H1 (cell line): ENCODE results near the gene ZNF764. TPM values are rescaled to one million over a fixed set of nuclear protein-coding genes. Genes with fewer than 3 reads are reported as not detected.

Experiments
- CTCF ChIA-PET: fragments of 300-600 bp; sonication (Branson Sonifier 250); formaldehyde crosslinking; loops from one replicate; lab custom pipeline; 2021; ENCODE audit not compliant: partially characterized antibody; lab: Charles Lee
- POLR2A ChIA-PET: fragments of 300-600 bp; sonication (Branson Sonifier 250); formaldehyde crosslinking; loops from one replicate; lab custom pipeline; 2021; ENCODE audit warnings: inconsistent platforms; ENCODE audit not compliant: partially characterized antibody; lab: Charles Lee
- DNase-seq, 2 experiments: peaks; one replicate each; pipeline versions ENCODE4 v3.0.0 to v3.0.0-alpha.2; 2010 to 2022; ENCODE audit warnings: low spot score in 2 of 2, low read depth in 1 of 2, mixed read lengths in 1 of 2
- FAIRE-seq: peaks from 2 replicates; lab custom pipeline; 2011; peaks lifted over from hg19 to GRCh38; lab: Jason Lieb, UNC
- H2AFZ ChIP-seq: 2 replicates; pipeline ENCODE4 v1.8.1; 2012; ENCODE audit warnings: low read length, inconsistent platforms
- H2AK5ac ChIP-seq: 2 replicates; pipeline ENCODE4 v1.6.1; 2013; ENCODE audit warnings: low read depth, low read length
- H2BK120ac ChIP-seq: replicated peaks from 2 replicates; pipeline ENCODE3; 2013; ENCODE audit warnings: low read depth, low read length, inconsistent platforms
- H2BK12ac ChIP-seq: 2 replicates; pipeline ENCODE4 v1.6.1; 2013; ENCODE audit warnings: low read depth, low read length
- H2BK15ac ChIP-seq: 2 replicates; pipeline ENCODE4 v1.6.1; 2013; ENCODE audit warnings: low read length
- H2BK20ac ChIP-seq: 2 replicates; pipeline ENCODE4 v1.6.1; 2013; ENCODE audit warnings: low read length
- H2BK5ac ChIP-seq: 2 replicates; pipeline ENCODE4 v1.6.1; 2013; ENCODE audit warnings: low read depth, low read length
- H3K14ac ChIP-seq: 2 replicates; pipeline ENCODE4 v1.6.1; 2013; ENCODE audit warnings: inconsistent platforms; ENCODE audit not compliant: insufficient read length
- H3K18ac ChIP-seq: 2 replicates; pipeline ENCODE4 v1.6.1; 2013; ENCODE audit warnings: low read length; ENCODE audit errors: extremely low read depth
- H3K23ac ChIP-seq: 2 replicates; pipeline ENCODE4 v1.6.1; 2013; ENCODE audit warnings: inconsistent platforms; ENCODE audit not compliant: insufficient read length
- H3K23me2 ChIP-seq: 2 replicates; pipeline ENCODE4 v1.6.1; 2013; ENCODE audit warnings: low read depth, low read length
- H3K27ac ChIP-seq: 2 replicates; pipeline ENCODE4 v1.6.1; 2011; ENCODE audit warnings: low read depth, low read length, inconsistent platforms
- H3K27me3 ChIP-seq, 4 experiments: replicated peaks in 1 of 4; 1 replicate in 1 of 4; 2 replicates in 3 of 4; pipeline versions ENCODE4 v1.6.1 to v1.8.1; 2011 to 2013; ENCODE audit warnings: low read length in 3 of 4, mild to moderate bottlenecking in 3 of 4, inconsistent platforms in 2 of 4, mixed read lengths in 2 of 4, moderate library complexity in 1 of 4; ENCODE audit not compliant: control insufficient read depth in 3 of 4, insufficient read depth in 3 of 4; ENCODE audit errors: extremely low read depth in 1 of 4
- H3K36me3 ChIP-seq, 4 experiments: 2 replicates each; pipeline versions ENCODE4 v1.6.1 to v1.8.1; 2011 to 2013; ENCODE audit warnings: mild to moderate bottlenecking in 4 of 4, low read length in 3 of 4, moderate library complexity in 2 of 4, control low read depth in 1 of 4, inconsistent platforms in 1 of 4; ENCODE audit not compliant: insufficient read depth in 4 of 4, control insufficient read depth in 2 of 4
- H3K4ac ChIP-seq: replicated peaks from 2 replicates; pipeline ENCODE3; 2013; ENCODE audit warnings: low read length, low read depth, mixed read lengths, inconsistent platforms; ENCODE audit not compliant: insufficient read length
- H3K4me1 ChIP-seq, 4 experiments: replicated peaks in 1 of 4; 1 replicate in 1 of 4; 2 replicates in 3 of 4; pipeline versions ENCODE4 v1.6.1 to v1.8.1; 2011 to 2013; ENCODE audit warnings: low read length in 3 of 4, inconsistent platforms in 2 of 4, mixed read lengths in 1 of 4; ENCODE audit not compliant: insufficient read depth in 4 of 4, control insufficient read depth in 3 of 4
- H3K4me2 ChIP-seq, 2 experiments: 2 replicates each; pipeline versions ENCODE4 v1.6.1 to v1.8.1; 2011 to 2013; ENCODE audit warnings: low read depth in 2 of 2, low read length in 2 of 2, control low read depth in 1 of 2, inconsistent platforms in 1 of 2, mild to moderate bottlenecking in 1 of 2; ENCODE audit not compliant: insufficient read depth in 1 of 2
- H3K4me3 ChIP-seq, 4 experiments: fragments of 200-600, 300-600 bp in 1 of 4; sonication (generic), shearing (Covaris generic), sonication (Bioruptor Twin) in 1 of 4; 2 replicates each; pipeline versions ENCODE4 v1.5.1 to v1.8.1; 2011 to 2016; ENCODE audit warnings: low read length in 4 of 4, low read depth in 3 of 4, control low read depth in 2 of 4, inconsistent platforms in 2 of 4, mild to moderate bottlenecking in 2 of 4, mixed read lengths in 1 of 4, moderate library complexity in 1 of 4; ENCODE audit not compliant: insufficient read depth in 2 of 4; ENCODE audit errors: extremely low read depth in 1 of 4
- H3K56ac ChIP-seq: replicated peaks from 2 replicates; pipeline ENCODE3; 2013; ENCODE audit warnings: low read depth, mild to moderate bottlenecking, mixed read lengths, low read length, inconsistent platforms; ENCODE audit not compliant: insufficient read length
- H3K79me1 ChIP-seq: 2 replicates; pipeline ENCODE4 v1.6.1; 2013; ENCODE audit warnings: low read depth, low read length, control low read depth
- H3K79me2 ChIP-seq, 2 experiments: 2 replicates each; pipeline versions ENCODE4 v1.6.1 to v1.8.1; 2012 to 2013; ENCODE audit warnings: low read length in 2 of 2, mild to moderate bottlenecking in 2 of 2, inconsistent platforms in 1 of 2; ENCODE audit not compliant: insufficient read depth in 2 of 2, control insufficient read depth in 1 of 2
- H3K9ac ChIP-seq, 4 experiments: replicated peaks in 1 of 4; 1 replicate in 1 of 4; 2 replicates in 3 of 4; pipeline versions ENCODE4 v1.6.1 to v1.8.1; 2011 to 2013; ENCODE audit warnings: low read depth in 3 of 4, low read length in 3 of 4, control low read depth in 2 of 4, mild to moderate bottlenecking in 2 of 4, moderate library complexity in 2 of 4, inconsistent platforms in 1 of 4; ENCODE audit errors: extremely low read depth in 1 of 4
- H3K9me3 ChIP-seq, 2 experiments: 2 replicates each; pipeline versions ENCODE4 v1.6.1 to v1.8.1; 2012 to 2013; ENCODE audit warnings: mild to moderate bottlenecking in 2 of 2, moderate library complexity in 2 of 2, control low read depth in 1 of 2, inconsistent platforms in 1 of 2, low read depth in 1 of 2, low read length in 1 of 2, mixed read lengths in 1 of 2; ENCODE audit not compliant: insufficient read depth in 2 of 2
- H4K20me1 ChIP-seq, 2 experiments: replicated peaks in 1 of 2; 2 replicates each; pipeline versions ENCODE3 to v1.8.1; 2011 to 2013; ENCODE audit warnings: inconsistent platforms in 2 of 2, low read length in 2 of 2, mild to moderate bottlenecking in 1 of 2; ENCODE audit not compliant: insufficient read depth in 2 of 2, control insufficient read depth in 1 of 2
- H4K5ac ChIP-seq: 2 replicates; pipeline ENCODE4 v1.6.1; 2013; ENCODE audit warnings: low read length, low read depth, mixed read lengths, inconsistent platforms; ENCODE audit not compliant: insufficient read length
- H4K8ac ChIP-seq: 2 replicates; pipeline ENCODE4 v1.8.0; 2013; ENCODE audit warnings: mild to moderate bottlenecking, moderate library complexity, low read length, inconsistent platforms; ENCODE audit not compliant: insufficient read depth; ENCODE audit errors: extremely low read depth
- H4K91ac ChIP-seq: replicated peaks from 2 replicates; pipeline ENCODE3; 2013; ENCODE audit warnings: low read length, mixed read lengths, inconsistent platforms; ENCODE audit not compliant: insufficient read length
- CEBPB ChIP-seq: IDR thresholded peaks from 2 replicates; pipeline ENCODE4 v1.6.1; 2012; ENCODE audit warnings: low read depth, low read length
- CTBP2 ChIP-seq: IDR thresholded peaks from 2 replicates; pipeline ENCODE4 v1.7.0; 2011; ENCODE audit warnings: borderline replicate concordance, mild to moderate bottlenecking, moderate library complexity, mixed read lengths, low read length; ENCODE audit not compliant: insufficient read depth, insufficient read length
- PHF8 ChIP-seq: fragments of 200-600 bp; sonication (generic); conservative IDR thresholded peaks from 2 replicates; pipeline ENCODE4 v1.7.1; 2012; ENCODE audit warnings: low read depth, mild to moderate bottlenecking, inconsistent platforms, low read length, moderate library complexity
- RAD21 ChIP-seq, 2 experiments: IDR thresholded peaks in 1 of 2; conservative IDR thresholded peaks in 1 of 2; 2 replicates each; pipeline ENCODE4 v1.6.1; 2011; ENCODE audit warnings: low read depth in 2 of 2, low read length in 2 of 2, improper control_type of control experiment in 1 of 2, inconsistent platforms in 1 of 2, mild to moderate bottlenecking in 1 of 2, moderate library complexity in 1 of 2
- RBBP5 ChIP-seq: IDR thresholded peaks from 2 replicates; pipeline ENCODE4 v1.7.1; 2012; ENCODE audit warnings: low read depth, mild to moderate bottlenecking, inconsistent platforms, low read length, moderate library complexity, borderline replicate concordance
- SAP30 ChIP-seq: fragments of 300-600 bp; sonication (generic); IDR thresholded peaks from 2 replicates; pipeline ENCODE4 v1.7.1; 2012; ENCODE audit warnings: low read length, moderate library complexity, mild to moderate bottlenecking, inconsistent platforms; ENCODE audit not compliant: insufficient read depth, insufficient replicate concordance
- SP1 ChIP-seq: IDR thresholded peaks from 2 replicates; pipeline ENCODE4 v1.6.1; 2011; ENCODE audit warnings: low read depth, low read length
- YY1 ChIP-seq: IDR thresholded peaks from 2 replicates; pipeline ENCODE4 v1.6.1; 2011; ENCODE audit warnings: low read depth, mild to moderate bottlenecking, low read length
- WGBS, 2 experiments: shearing (Covaris generic) in 1 of 2; methylation state at CpG; one replicate each; pipeline versions ENCODE4 v1.1.6 to v1.1.7; 2013 to 2015; ENCODE audit warnings: low lambda C conversion rate in 2 of 2, mixed read lengths in 2 of 2, inconsistent platforms in 1 of 2, low coverage in 1 of 2, missing lambda C conversion rate in 1 of 2; ENCODE audit not compliant: insufficient replicate concordance in 2 of 2, insufficient coverage in 1 of 2, insufficient read length in 1 of 2; ENCODE audit errors: extremely low coverage in 1 of 2, missing lambda C conversion rate in 1 of 2; 5-methylcytosine and 5-hydroxymethylcytosine counted together
- polyA plus RNA-seq, 7 experiments: library from polyadenylated mRNA; depleted of rRNA in 3 of 7; stranded (reverse) in 5 of 7; unstranded in 2 of 7; fragments of >200 nt in 5 of 7; fragments of 200-250 nt in 2 of 7; gene quantifications; 1 replicate in 5 of 7; 2 replicates in 1 of 7; 4 replicates in 1 of 7; pipeline versions ENCODE4 v1.2.1 to v1.2.3, GENCODE V29; 2011 to 2013; ENCODE audit warnings: missing spikeins in 2 of 7, mixed read lengths in 2 of 7
- total RNA-seq: library from RNA; stranded (reverse); fragmentation: NEBNext Ultra II Directional; extraction: Animal tissue kit (Norgen Biotek cat#: 25700); gene quantifications from 2 replicates; pipeline ENCODE4 v1.2.1, GENCODE V29; 2021
- TF ChIP-seq, protein P1 (sequence below): IDR thresholded peaks from 2 replicates; pipeline ENCODE4 v1.6.1; 2012; ENCODE audit warnings: low read length, inconsistent platforms

Gene ZNF764
- total and polyA plus RNA-seq, 2 of the 8 experiments (the other 6 are each of a cell fraction or from before 2014, with no cell fraction given), result 5.7 to 7.7 TPM

DNA sequence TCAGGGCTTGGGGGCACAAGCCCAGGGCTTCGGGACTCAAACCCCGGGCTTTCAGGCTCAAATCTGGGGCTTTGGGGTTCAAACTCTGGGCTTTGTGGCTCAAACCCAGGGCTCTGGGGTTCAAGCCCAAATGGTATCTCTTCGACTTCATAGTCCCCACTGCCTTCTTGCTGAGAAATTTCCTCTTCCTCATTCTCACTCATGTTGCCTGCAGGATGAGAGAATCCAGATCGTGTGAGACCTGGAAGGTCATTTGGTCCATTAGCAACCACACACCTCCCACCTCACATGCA, 32.4 kb downstream of the ZNF764 start:
- FAIRE-seq, result no peak
- peak overlapping the region; percentile 71 to 99 (median 94) for H3K4me3 ChIP-seq
- H3K9me3 ChIP-seq, result no peaks in the 10 kb centered on the region
- H3K27ac ChIP-seq, result no peak overlapping the region
- H3K79me2 ChIP-seq, result no peaks in the 10 kb centered on the region
- no peak overlapping the region for H2BK20ac ChIP-seq
- H4K5ac ChIP-seq, result peak overlapping the region; percentile 47
- H2BK15ac ChIP-seq, result peak overlapping the region; percentile 61; the same call in 1 of the 2 replicates
- H2BK12ac ChIP-seq, result no peak overlapping the region
- no peak overlapping the region for H3K18ac ChIP-seq
- H3K23ac ChIP-seq, result no peak overlapping the region
- H2AK5ac ChIP-seq, result no peak overlapping the region
- 71% methylated on average over 4 of the region's 4 CpGs; no CpG with 5 or more reads in 1 of the 2 experiments for WGBS, 2 experiments
- ChIA-PET CTCF (interaction anchor here (1.3 to 2.1 kb wide), 5 partner anchors 9 to 96 kb away, joined by 4 to 11 read pairs (median 5); partner anchors contain the start of genes DCTPP1 and ZNF747), POLR2A (interaction anchor here (1.3 to 5.7 kb wide), 7 partner anchors 10 to 60 kb away, joined by 3 to 48 read pairs (median 10); partner anchors contain the start of genes ZNF688, ZNF747, ZNF764 and ZNF785)
- H3K4ac ChIP-seq, result no peak overlapping the region
- H2AFZ ChIP-seq, result no peak overlapping the region
- H3K36me3 ChIP-seq, result peaks cover 0 to 11% (median 2%) of the 10 kb centered on the region in 4 experiments; a peak in 1 of 8 replicates
- no peaks in the 10 kb centered on the region for H3K27me3 ChIP-seq
- peaks cover 0 to 6% of the 10 kb centered on the region in 2 experiments for H4K20me1 ChIP-seq
- H4K91ac ChIP-seq, result no peak overlapping the region
- no peak overlapping the region for H3K56ac ChIP-seq
- H4K8ac ChIP-seq, result peak overlapping the region; percentile 82; the same call in 1 of the 2 replicates
- peak overlapping the region; percentile 79 to 89 for H3K4me2 ChIP-seq
- no peak for TF ChIP-seq YY1
- TF ChIP-seq SP1, result no peak
- TF ChIP-seq RBBP5, result no peak
- TF ChIP-seq, protein P1, sequence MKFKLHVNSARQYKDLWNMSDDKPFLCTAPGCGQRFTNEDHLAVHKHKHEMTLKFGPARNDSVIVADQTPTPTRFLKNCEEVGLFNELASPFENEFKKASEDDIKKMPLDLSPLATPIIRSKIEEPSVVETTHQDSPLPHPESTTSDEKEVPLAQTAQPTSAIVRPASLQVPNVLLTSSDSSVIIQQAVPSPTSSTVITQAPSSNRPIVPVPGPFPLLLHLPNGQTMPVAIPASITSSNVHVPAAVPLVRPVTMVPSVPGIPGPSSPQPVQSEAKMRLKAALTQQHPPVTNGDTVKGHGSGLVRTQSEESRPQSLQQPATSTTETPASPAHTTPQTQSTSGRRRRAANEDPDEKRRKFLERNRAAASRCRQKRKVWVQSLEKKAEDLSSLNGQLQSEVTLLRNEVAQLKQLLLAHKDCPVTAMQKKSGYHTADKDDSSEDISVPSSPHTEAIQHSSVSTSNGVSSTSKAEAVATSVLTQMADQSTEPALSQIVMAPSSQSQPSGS, result no peak
- 0 out of 4 replicates have a peak, but pooled peaks of 1 of the 2 experiments have one; percentile 1 for TF ChIP-seq RAD21 (IDR thresholded peaks at IDR 0.05 in 1 of 2, conservative IDR thresholded peaks at IDR 0.05 in 1 of 2; ENCODE audit: low read depth in 2 of 2, low read length in 2 of 2)
- TF ChIP-seq CTBP2, result no peak
- TF ChIP-seq CEBPB, result no peak
- TF ChIP-seq PHF8, result no peak
- TF ChIP-seq SAP30, result peak; percentile 92
- TF ChIP-seq, all 59 proteins: peak for 2
- no peak overlapping the region for H3K14ac ChIP-seq
- no peak for DNase-seq
- H3K79me1 ChIP-seq, result peaks cover 2% of the 10 kb centered on the region; the same call in 1 of the 2 replicates
- no peak overlapping the region for H2BK120ac ChIP-seq
- peaks cover 3 to 6% (median 6%) of the 10 kb centered on the region in 4 experiments; a peak in 6 of 7 replicates for H3K4me1 ChIP-seq
- H2BK5ac ChIP-seq, result no peak overlapping the region
- H3K9ac ChIP-seq, result peak overlapping the region in 1 of 4 experiments; percentile 42; a peak in 2 of 7 replicates
- peaks cover 2% of the 10 kb centered on the region; the same call in 1 of the 2 replicates for H3K23me2 ChIP-seq
